ENCODE data around the gene CDK9. TPM values are rescaled to one million over a fixed set of nuclear protein-coding genes. Genes with fewer than 3 reads are reported as not detected.

The CDK9 gene
- total and polyA plus RNA-seq, 10 of the 15 experiments (the other 5 are each of a cell fraction or from before 2014, with no cell fraction given) = 7.3 to 92.6 (median 51.6) TPM

DNA sequence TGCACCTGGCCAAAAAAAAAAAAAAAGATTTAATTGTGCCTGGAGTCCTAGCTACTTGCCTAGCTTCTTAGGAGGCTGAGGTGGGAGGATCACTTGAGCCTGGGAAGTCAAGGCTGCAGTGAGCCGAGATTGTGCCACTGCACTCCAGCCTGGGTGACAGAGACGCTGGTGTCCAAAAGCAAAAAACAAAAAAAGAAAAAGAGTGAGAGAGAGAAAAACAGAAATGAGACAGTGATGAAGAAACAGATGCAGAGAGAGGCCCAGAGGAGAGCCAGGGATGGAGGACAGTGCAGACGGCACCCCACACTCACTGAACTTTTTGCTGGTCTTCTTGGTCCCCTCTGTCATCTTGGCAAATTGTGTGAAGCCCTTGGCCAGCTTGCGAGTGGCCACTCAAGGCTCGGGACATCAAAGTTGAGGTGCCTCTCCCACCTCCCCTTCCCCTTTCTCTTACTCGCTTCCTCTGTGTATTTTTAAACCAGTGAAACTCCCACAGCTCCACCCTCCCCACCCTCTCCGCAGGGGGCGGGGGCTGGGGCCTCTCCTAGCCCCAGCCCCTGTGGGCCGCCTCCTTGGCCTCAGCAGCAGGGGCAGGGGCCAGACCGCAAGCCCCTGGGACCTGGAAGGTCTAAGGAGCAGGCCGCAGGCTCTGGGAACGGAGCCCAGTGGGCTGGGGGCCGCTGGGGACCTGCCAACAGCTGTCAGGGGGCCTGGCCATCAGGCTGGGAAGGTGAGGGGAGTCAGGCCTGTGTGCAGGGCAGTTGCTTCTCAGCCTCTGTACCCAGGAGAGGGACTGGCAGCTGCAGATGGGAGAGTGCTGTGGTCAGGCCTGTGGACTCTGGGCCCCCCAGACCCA, 7.3 kb upstream of the CDK9 start, which contains the start of gene SH2D3C (continued):
- TF ChIP-seq IRF5 (IDR thresholded peaks at IDR 0.05; ENCODE audit: borderline replicate concordance) (no peak), EZH2 (IDR thresholded peaks at IDR 0.05; ENCODE audit: borderline replicate concordance, control insufficient read depth, low read depth, low read length) (no peak), MEF2B (IDR thresholded peaks at IDR 0.05; ENCODE audit: partially characterized antibody, poor library complexity, severe bottlenecking) (peak; percentile 49), ATF2 (IDR thresholded peaks at IDR 0.05; ENCODE audit: low read length) (no peak), SPI1 (IDR thresholded peaks at IDR 0.05; ENCODE audit: borderline replicate concordance, insufficient read depth, low read depth, low read length) (peak; percentile 90), RFX5 (IDR thresholded peaks at IDR 0.05; ENCODE audit: low read depth, low read length) (no peak), STAT3 (IDR thresholded peaks at IDR 0.05; ENCODE audit: low read depth, low read length) (no peak), HDAC2 (IDR thresholded peaks at IDR 0.05) (no peak), MEF2A (IDR thresholded peaks at IDR 0.05; ENCODE audit: insufficient read depth, low read depth, low read length) (peak; percentile 63; the same call in 1 of the 2 replicates), ATF7 (IDR thresholded peaks at IDR 0.05; ENCODE audit: low read depth) (no peak), NFXL1 (IDR thresholded peaks at IDR 0.05; ENCODE audit: borderline replicate concordance) (no peak), SRF (IDR thresholded peaks at IDR 0.05; ENCODE audit: low read depth in 2 of 2, low read length in 2 of 2) (0 out of 4 replicates have a peak, but pooled peaks of 1 of the 2 experiments have one; percentile 16), EGR1 (IDR thresholded peaks at IDR 0.05; ENCODE audit: borderline replicate concordance in 1 of 2, low read depth in 2 of 2, low read length in 2 of 2) (0 out of 3 replicates have a peak, but pooled peaks of 1 of the 2 experiments have one; percentile 20)
- TF ChIP-seq, protein P1, sequence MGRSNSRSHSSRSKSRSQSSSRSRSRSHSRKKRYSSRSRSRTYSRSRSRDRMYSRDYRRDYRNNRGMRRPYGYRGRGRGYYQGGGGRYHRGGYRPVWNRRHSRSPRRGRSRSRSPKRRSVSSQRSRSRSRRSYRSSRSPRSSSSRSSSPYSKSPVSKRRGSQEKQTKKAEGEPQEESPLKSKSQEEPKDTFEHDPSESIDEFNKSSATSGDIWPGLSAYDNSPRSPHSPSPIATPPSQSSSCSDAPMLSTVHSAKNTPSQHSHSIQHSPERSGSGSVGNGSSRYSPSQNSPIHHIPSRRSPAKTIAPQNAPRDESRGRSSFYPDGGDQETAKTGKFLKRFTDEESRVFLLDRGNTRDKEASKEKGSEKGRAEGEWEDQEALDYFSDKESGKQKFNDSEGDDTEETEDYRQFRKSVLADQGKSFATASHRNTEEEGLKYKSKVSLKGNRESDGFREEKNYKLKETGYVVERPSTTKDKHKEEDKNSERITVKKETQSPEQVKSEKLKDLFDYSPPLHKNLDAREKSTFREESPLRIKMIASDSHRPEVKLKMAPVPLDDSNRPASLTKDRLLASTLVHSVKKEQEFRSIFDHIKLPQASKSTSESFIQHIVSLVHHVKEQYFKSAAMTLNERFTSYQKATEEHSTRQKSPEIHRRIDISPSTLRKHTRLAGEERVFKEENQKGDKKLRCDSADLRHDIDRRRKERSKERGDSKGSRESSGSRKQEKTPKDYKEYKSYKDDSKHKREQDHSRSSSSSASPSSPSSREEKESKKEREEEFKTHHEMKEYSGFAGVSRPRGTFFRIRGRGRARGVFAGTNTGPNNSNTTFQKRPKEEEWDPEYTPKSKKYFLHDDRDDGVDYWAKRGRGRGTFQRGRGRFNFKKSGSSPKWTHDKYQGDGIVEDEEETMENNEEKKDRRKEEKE (IDR thresholded peaks at IDR 0.05) = no peak
- TF ChIP-seq, protein P2, sequence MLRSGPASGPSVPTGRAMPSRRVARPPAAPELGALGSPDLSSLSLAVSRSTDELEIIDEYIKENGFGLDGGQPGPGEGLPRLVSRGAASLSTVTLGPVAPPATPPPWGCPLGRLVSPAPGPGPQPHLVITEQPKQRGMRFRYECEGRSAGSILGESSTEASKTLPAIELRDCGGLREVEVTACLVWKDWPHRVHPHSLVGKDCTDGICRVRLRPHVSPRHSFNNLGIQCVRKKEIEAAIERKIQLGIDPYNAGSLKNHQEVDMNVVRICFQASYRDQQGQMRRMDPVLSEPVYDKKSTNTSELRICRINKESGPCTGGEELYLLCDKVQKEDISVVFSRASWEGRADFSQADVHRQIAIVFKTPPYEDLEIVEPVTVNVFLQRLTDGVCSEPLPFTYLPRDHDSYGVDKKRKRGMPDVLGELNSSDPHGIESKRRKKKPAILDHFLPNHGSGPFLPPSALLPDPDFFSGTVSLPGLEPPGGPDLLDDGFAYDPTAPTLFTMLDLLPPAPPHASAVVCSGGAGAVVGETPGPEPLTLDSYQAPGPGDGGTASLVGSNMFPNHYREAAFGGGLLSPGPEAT (IDR thresholded peaks at IDR 0.05; ENCODE audit: low read depth) = 0 out of 2 replicates have a peak, but pooled peaks have one; percentile 14
- TF ChIP-seq, protein P3, sequence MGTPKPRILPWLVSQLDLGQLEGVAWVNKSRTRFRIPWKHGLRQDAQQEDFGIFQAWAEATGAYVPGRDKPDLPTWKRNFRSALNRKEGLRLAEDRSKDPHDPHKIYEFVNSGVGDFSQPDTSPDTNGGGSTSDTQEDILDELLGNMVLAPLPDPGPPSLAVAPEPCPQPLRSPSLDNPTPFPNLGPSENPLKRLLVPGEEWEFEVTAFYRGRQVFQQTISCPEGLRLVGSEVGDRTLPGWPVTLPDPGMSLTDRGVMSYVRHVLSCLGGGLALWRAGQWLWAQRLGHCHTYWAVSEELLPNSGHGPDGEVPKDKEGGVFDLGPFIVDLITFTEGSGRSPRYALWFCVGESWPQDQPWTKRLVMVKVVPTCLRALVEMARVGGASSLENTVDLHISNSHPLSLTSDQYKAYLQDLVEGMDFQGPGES (IDR thresholded peaks at IDR 0.05) = no peak
